GM20000 (cell line): ENCODE results near the gene IL15RA.

Source experiments
- DNase-seq: peaks from one replicate; pipeline ENCODE4 v3.0.0; 2012; ENCODE audit warnings: low spot score
- TF ChIP-seq, protein P1 (sequence below): IDR thresholded peaks from 2 replicates; pipeline ENCODE4 v1.5.1; 2012; ENCODE audit warnings: mild to moderate bottlenecking, control low read depth; ENCODE audit errors: extremely low read depth, missing control alignments

The IL15RA gene

DNA sequence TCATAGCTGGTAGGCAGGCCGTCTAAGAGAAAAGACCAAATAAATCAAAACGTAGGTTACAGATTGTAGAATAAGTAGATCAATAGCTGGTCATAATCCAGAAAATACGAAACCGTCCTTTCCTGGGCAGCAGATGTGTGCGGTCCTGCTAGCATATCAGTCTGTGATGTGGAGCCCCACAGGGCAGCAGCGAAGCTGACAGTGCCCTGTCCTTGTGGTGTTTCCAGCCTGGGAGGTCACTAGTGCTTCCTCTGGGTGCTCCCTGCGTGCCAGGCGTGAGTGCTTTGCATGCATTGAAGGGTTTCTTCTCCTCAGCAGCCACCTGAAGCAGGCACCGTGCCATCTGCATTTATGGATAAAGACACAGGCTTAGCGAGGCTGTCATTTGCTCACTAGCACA, 41.7 kb downstream of the IL15RA start:
- no peak for DNase-seq
- TF ChIP-seq, protein P1, sequence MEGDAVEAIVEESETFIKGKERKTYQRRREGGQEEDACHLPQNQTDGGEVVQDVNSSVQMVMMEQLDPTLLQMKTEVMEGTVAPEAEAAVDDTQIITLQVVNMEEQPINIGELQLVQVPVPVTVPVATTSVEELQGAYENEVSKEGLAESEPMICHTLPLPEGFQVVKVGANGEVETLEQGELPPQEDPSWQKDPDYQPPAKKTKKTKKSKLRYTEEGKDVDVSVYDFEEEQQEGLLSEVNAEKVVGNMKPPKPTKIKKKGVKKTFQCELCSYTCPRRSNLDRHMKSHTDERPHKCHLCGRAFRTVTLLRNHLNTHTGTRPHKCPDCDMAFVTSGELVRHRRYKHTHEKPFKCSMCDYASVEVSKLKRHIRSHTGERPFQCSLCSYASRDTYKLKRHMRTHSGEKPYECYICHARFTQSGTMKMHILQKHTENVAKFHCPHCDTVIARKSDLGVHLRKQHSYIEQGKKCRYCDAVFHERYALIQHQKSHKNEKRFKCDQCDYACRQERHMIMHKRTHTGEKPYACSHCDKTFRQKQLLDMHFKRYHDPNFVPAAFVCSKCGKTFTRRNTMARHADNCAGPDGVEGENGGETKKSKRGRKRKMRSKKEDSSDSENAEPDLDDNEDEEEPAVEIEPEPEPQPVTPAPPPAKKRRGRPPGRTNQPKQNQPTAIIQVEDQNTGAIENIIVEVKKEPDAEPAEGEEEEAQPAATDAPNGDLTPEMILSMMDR, result no peak

DNA sequence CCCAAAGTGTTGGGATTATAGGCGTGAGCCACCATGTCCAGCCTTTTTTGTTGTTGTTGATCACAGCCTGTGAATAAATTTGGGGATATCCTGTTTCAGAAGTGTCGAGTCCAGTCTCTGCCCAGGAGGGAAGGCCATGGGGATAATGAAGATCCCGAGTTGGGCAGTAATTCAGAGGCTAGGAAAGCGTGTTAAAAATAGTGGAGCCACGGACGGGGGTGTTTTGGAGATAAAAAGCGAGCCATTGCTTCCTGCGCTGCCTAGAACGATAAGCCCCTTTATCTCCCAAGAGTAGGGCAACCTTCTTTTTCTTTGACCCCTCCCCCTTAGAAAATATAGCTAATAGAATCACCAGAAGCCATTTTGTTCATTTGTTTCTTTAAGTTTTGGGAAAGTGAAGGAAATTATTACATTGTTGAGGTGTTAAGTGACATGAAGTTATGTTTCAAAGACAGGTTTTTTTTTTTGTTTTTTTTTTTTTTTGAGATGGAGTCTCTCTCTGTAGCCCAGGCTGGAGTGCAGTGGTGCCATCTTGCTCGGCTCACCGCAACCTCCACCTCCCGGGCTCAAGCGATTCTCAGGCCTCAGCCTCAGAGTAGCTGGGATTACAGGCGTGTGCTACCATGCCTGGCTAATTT, 43.3 kb downstream of the IL15RA start:
- DNase-seq, result no peak
- TF ChIP-seq, protein P1, result no peak

DNA sequence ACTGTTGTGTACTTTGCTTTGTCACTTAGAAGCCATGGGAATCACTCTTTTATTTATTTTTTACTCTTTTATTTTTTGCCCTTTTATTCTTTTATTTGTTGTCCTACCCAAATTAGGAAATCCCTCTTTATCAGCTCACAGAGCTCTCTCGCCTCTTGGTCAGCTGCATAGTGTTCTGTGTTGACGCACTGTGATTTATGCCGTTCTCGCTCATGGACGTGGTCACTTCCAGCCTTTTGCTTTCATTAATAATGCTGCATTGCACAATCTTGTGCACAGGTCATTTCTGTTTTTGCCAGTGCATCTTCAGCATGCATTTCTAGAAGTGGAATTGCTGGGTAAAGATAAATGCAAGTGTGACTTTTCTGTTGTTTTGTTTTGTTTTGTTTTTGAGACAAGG, 45.0 kb downstream of the IL15RA start:
- TF ChIP-seq, protein P1, result no peak
- no peak for DNase-seq

DNA sequence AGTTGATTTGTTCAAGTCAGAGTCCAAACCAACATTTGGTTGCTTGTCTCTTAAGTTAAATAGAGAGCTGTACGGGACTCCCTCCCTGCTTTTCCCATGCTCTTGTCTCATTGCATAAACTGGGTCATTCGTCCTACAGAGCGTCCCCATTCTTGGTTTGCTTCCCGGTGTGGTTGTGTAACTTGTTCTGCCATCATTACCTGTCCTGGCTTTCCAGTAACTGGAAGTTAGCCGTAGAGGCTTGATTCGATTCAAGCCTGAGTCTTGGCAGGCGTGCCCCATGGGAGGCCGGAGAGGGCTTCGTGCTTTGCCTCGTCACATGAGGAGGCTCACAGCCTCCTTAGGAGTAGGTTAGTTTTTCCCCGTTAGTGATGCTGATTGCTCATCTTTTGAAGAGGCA, 47.1 kb downstream of the IL15RA start:
- DNase-seq, result no peak
- TF ChIP-seq, protein P1, result no peak

DNA sequence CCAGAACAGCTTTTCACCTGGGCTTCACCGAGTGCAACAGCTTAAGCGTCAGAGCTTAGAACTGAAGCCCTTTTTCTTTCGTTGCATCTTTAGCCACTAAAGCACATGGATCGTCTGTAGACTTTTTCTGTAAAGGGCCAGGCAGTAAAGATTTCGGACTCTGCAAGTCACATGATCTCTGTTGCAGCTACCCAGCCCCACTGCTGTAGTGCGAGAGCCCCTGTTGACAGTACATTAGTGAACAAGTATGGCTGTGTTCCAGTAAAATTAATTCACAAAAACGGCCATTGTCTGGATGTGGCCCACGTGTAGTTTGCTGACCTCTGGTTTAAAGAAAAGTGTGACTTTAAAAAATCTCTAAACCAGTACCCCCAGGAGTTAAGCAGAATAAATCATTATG, 47.9 kb downstream of the IL15RA start:
- DNase-seq, result no peak
- TF ChIP-seq, protein P1, result no peak

DNA sequence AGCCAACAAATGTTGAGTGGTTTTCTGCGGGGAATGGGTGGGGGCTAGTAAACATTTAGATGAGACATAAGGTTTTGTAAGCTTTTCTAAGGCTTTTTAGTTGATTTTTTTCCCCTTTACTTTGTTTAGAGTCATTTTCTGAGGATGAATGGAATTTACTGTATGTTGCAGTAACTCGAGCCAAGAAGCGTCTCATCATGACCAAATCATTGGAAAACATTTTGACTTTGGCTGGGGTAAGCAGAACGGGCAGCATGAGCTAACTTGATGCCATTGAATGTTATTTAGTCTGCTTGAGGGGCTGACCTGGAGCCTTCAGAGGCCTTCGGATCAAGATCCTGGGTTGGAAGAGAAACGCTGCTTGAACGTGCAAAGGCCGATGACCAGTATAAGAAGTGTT, 50.0 kb downstream of the IL15RA start:
- no peak for DNase-seq
- TF ChIP-seq, protein P1, result no peak

DNA sequence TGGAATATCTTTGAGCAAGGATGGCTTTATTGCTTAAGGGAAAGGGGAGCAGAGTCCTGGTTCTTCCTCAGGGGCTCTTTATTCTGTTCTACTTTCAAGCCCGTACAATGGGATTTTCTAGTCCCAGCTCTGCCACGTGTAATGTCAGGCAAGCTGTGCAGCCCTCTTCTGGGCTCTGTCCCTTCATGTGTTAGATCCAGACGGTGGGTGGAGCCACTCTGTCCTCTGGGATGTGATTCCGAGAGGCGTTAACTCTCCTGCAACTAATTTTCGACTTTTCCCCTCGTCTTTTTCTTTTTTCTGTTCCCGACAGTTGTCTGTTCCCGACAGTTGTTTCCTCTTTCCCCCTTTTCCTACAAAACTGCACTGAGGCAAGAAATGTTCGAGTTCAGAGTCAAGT, 52.5 kb downstream of the IL15RA start:
- TF ChIP-seq, protein P1, result no peak

More for the DNA sequence above, 52.5 kb downstream of the IL15RA start:
- DNase-seq, result no peak
